ENCODE data around the gene KMT5B. TPM values are rescaled to one million over a fixed set of nuclear protein-coding genes. Genes with fewer than 3 reads are reported as not detected.

Gene KMT5B
- total RNA-seq, 1 experiment from 2014 or later: 35.1 TPM

- CTCF ChIA-PET: interaction anchor here (1.2 kb wide), 1 partner anchor 27 kb away, joined by 3 read pairs; no protein-coding TSS in a partner anchor
- POLR2A ChIA-PET: no interaction called here
- Histone ChIP-seq H3K4me2 (ENCODE audit: low read length) (no peak overlapping the region), H3K4me1 (ENCODE audit: control insufficient read depth in 1 of 2, insufficient read depth in 2 of 2, low read length in 2 of 2) (no peaks in the 10 kb centered on the region), H3K79me2 (ENCODE audit: insufficient read depth, low read length) (no peaks in the 10 kb centered on the region), H3K4me3 (replicated peaks in 1 of 2; ENCODE audit: low read depth in 1 of 2, low read length in 2 of 2) (no peak overlapping the region), H3K9ac (ENCODE audit: low read length) (no peak overlapping the region), H3K9me3 (ENCODE audit: control insufficient read depth in 1 of 2, insufficient read depth in 1 of 2, low read depth in 1 of 2, low read length in 2 of 2) (no peaks in the 10 kb centered on the region), H2AFZ (ENCODE audit: low read depth, low read length, poor library complexity, severe bottlenecking) (no peak overlapping the region), H3K9me2 (ENCODE audit: insufficient read depth) (no peaks in the 10 kb centered on the region), H3K36me3 (ENCODE audit: control insufficient read depth in 1 of 2, insufficient read depth in 2 of 2, low read length in 2 of 2) (peaks cover 5 to 13% of the 10 kb centered on the region in 2 experiments; a peak in 3 of 4 replicates), H3K27ac (ENCODE audit: low read depth, low read length) (no peak overlapping the region), H4K20me1 (ENCODE audit: insufficient read depth) (no peaks in the 10 kb centered on the region), H3K27me3 (ENCODE audit: insufficient read depth, low read length) (no peaks in the 10 kb centered on the region)
- no peak for ATAC-seq
- TF ChIP-seq FOSL1 (IDR thresholded peaks at IDR 0.05; ENCODE audit: low read depth): no peak
- no peak for TF ChIP-seq POLR2AphosphoS5 (IDR thresholded peaks at IDR 0.05; ENCODE audit: low read depth, low read length)
- no peak for TF ChIP-seq JUND (IDR thresholded peaks at IDR 0.05)
- no peak for TF ChIP-seq SIN3A (IDR thresholded peaks at IDR 0.05; ENCODE audit: low read depth)
- intact Hi-C loops (cut with micrococcal nuclease): no loop called here
- BruUV-seq (replicated peaks): no TSS peak
- no peak for DNase-seq (ENCODE audit: low read depth, low spot score)
- RAD21 ChIA-PET (ENCODE audit: low non-redundant PET in 1 of 2, low total read pairs in 2 of 2, uncharacterized antibody in 2 of 2, unreplicated experiment in 2 of 2): no interaction called here
Observed at GRCh38 chr11:68181719-68182451, 31.2 kb downstream of the KMT5B start.

GRCh38 chr11:68179847-68180246 is 33.2 kb downstream of the KMT5B start:
- ChIA-PET CTCF (no interaction called here), POLR2A (no interaction called here), RAD21 (ENCODE audit: low non-redundant PET in 1 of 2, low total read pairs in 2 of 2, uncharacterized antibody in 2 of 2, unreplicated experiment in 2 of 2) (no interaction called here)
- no peak overlapping the region for H3K27ac ChIP-seq (ENCODE audit: low read depth, low read length)
- intact Hi-C loops (cut with micrococcal nuclease): no loop called here
- no peak overlapping the region for H3K9ac ChIP-seq (ENCODE audit: low read length)
- H3K4me3 ChIP-seq (replicated peaks in 1 of 2; ENCODE audit: low read depth in 1 of 2, low read length in 2 of 2): no peak overlapping the region
- no peaks in the 10 kb centered on the region for H3K9me3 ChIP-seq (ENCODE audit: control insufficient read depth in 1 of 2, insufficient read depth in 1 of 2, low read depth in 1 of 2, low read length in 2 of 2)
- no peak overlapping the region for H2AFZ ChIP-seq (ENCODE audit: low read depth, low read length, poor library complexity, severe bottlenecking)
- ATAC-seq (no peak), DNase-seq (ENCODE audit: low read depth, low spot score) (no peak)
- TF ChIP-seq POLR2A (IDR thresholded peaks at IDR 0.05; ENCODE audit: borderline replicate concordance, extremely low read depth, insufficient read depth, insufficient read length) (no peak), EGR1 (IDR thresholded peaks at IDR 0.05; ENCODE audit: low read depth) (no peak), EZH2phosphoT487 (IDR thresholded peaks at IDR 0.05; ENCODE audit: borderline replicate concordance) (no peak), REST (IDR thresholded peaks at IDR 0.05; ENCODE audit: low read depth) (no peak), SRF (IDR thresholded peaks at IDR 0.05; ENCODE audit: low read depth) (no peak), ZFX (IDR thresholded peaks at IDR 0.05) (no peak), SP1 (IDR thresholded peaks at IDR 0.05; ENCODE audit: low read depth) (no peak), ATF3 (IDR thresholded peaks at IDR 0.05) (no peak), ELF1 (IDR thresholded peaks at IDR 0.05; ENCODE audit: borderline replicate concordance, low read depth) (no peak), ZNF274 (IDR thresholded peaks at IDR 0.05; ENCODE audit: low read depth, low read length) (no peak), TCF7L2 (IDR thresholded peaks at IDR 0.05; ENCODE audit: borderline replicate concordance, extremely low read depth, insufficient read depth, insufficient read length) (no peak), POLR2AphosphoS5 (IDR thresholded peaks at IDR 0.05; ENCODE audit: low read depth, low read length) (no peak), MAX (IDR thresholded peaks at IDR 0.05) (no peak)
- H3K27me3 ChIP-seq (ENCODE audit: insufficient read depth, low read length): no peaks in the 10 kb centered on the region
- H4K20me1 ChIP-seq (ENCODE audit: insufficient read depth): no peaks in the 10 kb centered on the region
- no peaks in the 10 kb centered on the region for H3K79me2 ChIP-seq (ENCODE audit: insufficient read depth, low read length)
- no peak overlapping the region for H3K4me2 ChIP-seq (ENCODE audit: low read length)
- peaks cover 5 to 11% of the 10 kb centered on the region in 2 experiments; a peak in 3 of 4 replicates for H3K36me3 ChIP-seq (ENCODE audit: control insufficient read depth in 1 of 2, insufficient read depth in 2 of 2, low read length in 2 of 2)
- no peaks in the 10 kb centered on the region for H3K4me1 ChIP-seq (ENCODE audit: control insufficient read depth in 1 of 2, insufficient read depth in 2 of 2, low read length in 2 of 2)
- no TSS peak for BruUV-seq (replicated peaks)
- no peaks in the 10 kb centered on the region for H3K9me2 ChIP-seq (ENCODE audit: insufficient read depth)

All from HCT116 (cell line).